ENCODE results near the gene BABAM2.

- TF ChIP-seq CTCF (conservative IDR thresholded peaks at IDR 0.05; ENCODE audit: low read depth, low read length), result no peak
- no peak for TF ChIP-seq EZH2 (IDR thresholded peaks at IDR 0.05; ENCODE audit: low read length, unreplicated experiment)
- no peak for TF ChIP-seq EZH2phosphoT487 (IDR thresholded peaks at IDR 0.05; ENCODE audit: borderline replicate concordance, low read length)
Measured at GRCh38 chr2:28185153-28185552, 294.6 kb downstream of the BABAM2 start.

Measured in PC-3 (cell line).